GM12878 (cell line): ENCODE data around the gene CDKL2. TPM values are rescaled to one million over a fixed set of nuclear protein-coding genes. Genes with fewer than 3 reads are reported as not detected.

Experiments
- ATAC-seq: fragments of 200-7000 bp; cut with Tn5 transposase; 3 replicates; pipeline ENCODE4 v1.9.1; 2020; ENCODE audit warnings: mild to moderate bottlenecking, moderate library complexity
- BruUV-seq: library from RNA; stranded (reverse); fragments of 400-500 nt; replicated peaks from 2 replicates; lab custom pipeline; 2021; lab: Mats Ljungman, UMichigan
- CTCF ChIA-PET: fragments of 300-600 bp; sonication (Branson Sonifier 250); formaldehyde crosslinking; extraction: SDS; loops from one replicate; lab custom pipeline; 2021; ENCODE audit warnings: inconsistent platforms; lab: Yijun Ruan, JAX
- POLR2A ChIA-PET: fragments of 350-600 bp; formaldehyde crosslinking; extraction: SDS; loops from one replicate; lab custom pipeline; 2021; ENCODE audit warnings: inconsistent platforms; lab: Charles Lee
- RAD21 ChIA-PET: fragments of 300-600 bp; sonication (Branson Sonifier 250); formaldehyde crosslinking; loops from one replicate; lab custom pipeline; 2023; ENCODE audit warnings: antibody characterized with exemption; ENCODE audit not compliant: unreplicated experiment; lab: Charles Lee
- SMC1A ChIA-PET: fragments of 300-600 bp; sonication (Branson Sonifier 250); formaldehyde crosslinking; loops from one replicate; lab custom pipeline; 2023; ENCODE audit not compliant: unreplicated experiment, uncharacterized antibody; lab: Charles Lee
- DNase-seq: peaks from one replicate; pipeline ENCODE4 v3.0.0-alpha.2; 2011; ENCODE audit warnings: low read depth, low spot score
- FAIRE-seq: peaks from 3 replicates; lab custom pipeline; 2011; peaks lifted over from hg19 to GRCh38; lab: Jason Lieb, UNC
- H2AFZ ChIP-seq: 2 replicates; pipeline ENCODE4 v1.6.0; 2011; ENCODE audit warnings: low read depth, low read length, control low read depth; ENCODE audit not compliant: control insufficient read depth
- H3K27ac ChIP-seq: 2 replicates; pipeline ENCODE4 v1.5.1; 2011; ENCODE audit warnings: control low read depth; ENCODE audit not compliant: control insufficient read depth, insufficient read depth
- H3K27me3 ChIP-seq, 2 experiments: replicated peaks in 1 of 2; 2 replicates each; pipeline versions ENCODE4 v1.6.0 to v1.6.1; 2011; ENCODE audit warnings: low read length in 1 of 2; ENCODE audit not compliant: control insufficient read depth in 2 of 2, insufficient read depth in 2 of 2
- H3K36me3 ChIP-seq, 2 experiments: 2 replicates each; pipeline ENCODE4 v1.5.1; 2011; ENCODE audit warnings: low read length in 1 of 2; ENCODE audit not compliant: control insufficient read depth in 2 of 2, insufficient read depth in 2 of 2
- H3K4me1 ChIP-seq: 2 replicates; pipeline ENCODE4 v1.6.1; 2011; ENCODE audit warnings: mild to moderate bottlenecking, low read length, moderate library complexity, mixed read lengths; ENCODE audit not compliant: control insufficient read depth, insufficient read depth
- H3K4me2 ChIP-seq: 2 replicates; pipeline ENCODE4 v1.6.0; 2011; ENCODE audit warnings: control low read depth; ENCODE audit not compliant: control insufficient read depth, insufficient read depth
- H3K4me3 ChIP-seq: fragments of 200-600 bp; sonication (generic); 2 replicates; pipeline ENCODE4 v1.5.1; 2016
- H3K79me2 ChIP-seq: 2 replicates; pipeline ENCODE4 v1.6.0; 2011; ENCODE audit warnings: low read length; ENCODE audit not compliant: control insufficient read depth, insufficient read depth
- H3K9ac ChIP-seq: 2 replicates; pipeline ENCODE4 v1.8.0; 2011; ENCODE audit warnings: low read length, control low read depth, mixed read lengths; ENCODE audit not compliant: control insufficient read depth, insufficient read depth
- H3K9me3 ChIP-seq: replicated peaks from 3 replicates; pipeline ENCODE4 v1.5.1; 2011; ENCODE audit warnings: mild to moderate bottlenecking, low read length; ENCODE audit not compliant: control insufficient read depth, insufficient read depth
- H4K20me1 ChIP-seq: 2 replicates; pipeline ENCODE4 v1.6.0; 2011; ENCODE audit not compliant: control insufficient read depth, insufficient read depth
- ESRRA ChIP-seq: IDR thresholded peaks from 2 replicates; pipeline ENCODE4 v1.6.1; 2012; ENCODE audit warnings: mild to moderate bottlenecking, low read length, improper control_type of control experiment
- EZH2 ChIP-seq: IDR thresholded peaks from 2 replicates; pipeline ENCODE4 v1.6.1; 2012; ENCODE audit warnings: low read depth, mild to moderate bottlenecking, control low read depth, inconsistent platforms, low read length, borderline replicate concordance; ENCODE audit not compliant: control insufficient read depth
- MEF2B ChIP-seq: fragments of 450-650 bp; IDR thresholded peaks from 2 replicates; pipeline ENCODE4 v1.6.1; 2018; ENCODE audit warnings: mild to moderate bottlenecking, moderate library complexity; ENCODE audit not compliant: partially characterized antibody, poor library complexity, severe bottlenecking
- MYB ChIP-seq: fragments of 150-350 bp; IDR thresholded peaks from 2 replicates; pipeline ENCODE4 v1.6.1; 2014; ENCODE audit warnings: mild to moderate bottlenecking, low read depth, low read length, borderline replicate concordance
- NBN ChIP-seq: fragments of 450-650 bp; IDR thresholded peaks from 2 replicates; pipeline ENCODE4 v1.6.1; 2016
- POLR2AphosphoS2 ChIP-seq: IDR thresholded peaks from 2 replicates; pipeline ENCODE4 v1.6.1; 2011; ENCODE audit warnings: low read depth, mild to moderate bottlenecking, low read length, improper control_type of control experiment, moderate library complexity
- RBBP5 ChIP-seq: fragments of 200-600 bp; sonication (generic); conservative IDR thresholded peaks from 2 replicates; pipeline ENCODE4 v1.6.1; 2016
- WGBS: methylation state at CpG from one replicate; pipeline ENCODE4 v1.1.6; 2016; ENCODE audit warnings: low lambda C conversion rate; ENCODE audit not compliant: insufficient replicate concordance, insufficient coverage; ENCODE audit errors: missing lambda C conversion rate; 5-methylcytosine and 5-hydroxymethylcytosine counted together
- in situ Hi-C: fragments of 300-500 bp; cut with MboI; formaldehyde crosslinking; loops from 9 replicates; pipeline ENCODE4 v1.14.3; 2018; ENCODE audit warnings: mixed read lengths
- intact Hi-C: fragments of 100-400 bp; cut with micrococcal nuclease; formaldehyde crosslinking; loops from one replicate; pipeline ENCODE4 v1.14.2; 2022; ENCODE audit not compliant: unreplicated experiment
- polyA plus RNA-seq, 11 experiments: library from polyadenylated mRNA; depleted of rRNA in 4 of 11; unstranded in 6 of 11; stranded (reverse) in 5 of 11; fragments of >200 nt; fragmentation: Nextera tagmentation in 4 of 11; fragmentation: Illumina TruSeq in 1 of 11; extraction: Ambion mirVana in 4 of 11; extraction: Trizol in 1 of 11; gene quantifications; 1 replicate in 1 of 11; 2 replicates in 10 of 11; pipeline versions ENCODE4 v1.2.1 to v1.2.3, GENCODE V29; 2011 to 2016; ENCODE audit warnings: inconsistent platforms in 2 of 11, missing spikeins in 2 of 11, low read depth in 1 of 11
- total RNA-seq, 4 experiments: library from RNA; depleted of rRNA in 3 of 4; stranded (reverse); fragments of >200 nt in 3 of 4; fragmentation: Illumina TruSeq in 1 of 4; extraction: Trizol in 1 of 4; gene quantifications; 2 replicates each; pipeline versions ENCODE4 v1.2.1 to v1.2.3, GENCODE V29; 2013 to 2021
- TF ChIP-seq, protein P1 (sequence below): fragments of 450-650 bp; IDR thresholded peaks from 2 replicates; pipeline ENCODE4 v1.6.1; 2017; ENCODE audit warnings: mild to moderate bottlenecking, moderate library complexity
- TF ChIP-seq, protein P2 (sequence below): IDR thresholded peaks from 2 replicates; pipeline ENCODE4 v1.6.1; 2011; ENCODE audit warnings: mild to moderate bottlenecking, low read depth, low read length, moderate library complexity; ENCODE audit not compliant: insufficient replicate concordance
- TF ChIP-seq, protein P3 (sequence below): IDR thresholded peaks from 2 replicates; pipeline ENCODE4 v1.6.1; 2012; ENCODE audit warnings: low read depth, low read length, improper control_type of control experiment
- TF ChIP-seq, protein P4 (sequence below): IDR thresholded peaks from 2 replicates; pipeline ENCODE4 v1.6.1; 2011; ENCODE audit warnings: borderline replicate concordance, low read depth, mild to moderate bottlenecking, moderate library complexity, low read length; ENCODE audit not compliant: insufficient read depth, poor library complexity, severe bottlenecking

The CDKL2 gene
- total and polyA plus RNA-seq, 10 of the 15 experiments (the other 5 are each of a cell fraction or from before 2014, with no cell fraction given): 0.05 to 0.24 (median 0.06) TPM; not detected in 7

DNA sequence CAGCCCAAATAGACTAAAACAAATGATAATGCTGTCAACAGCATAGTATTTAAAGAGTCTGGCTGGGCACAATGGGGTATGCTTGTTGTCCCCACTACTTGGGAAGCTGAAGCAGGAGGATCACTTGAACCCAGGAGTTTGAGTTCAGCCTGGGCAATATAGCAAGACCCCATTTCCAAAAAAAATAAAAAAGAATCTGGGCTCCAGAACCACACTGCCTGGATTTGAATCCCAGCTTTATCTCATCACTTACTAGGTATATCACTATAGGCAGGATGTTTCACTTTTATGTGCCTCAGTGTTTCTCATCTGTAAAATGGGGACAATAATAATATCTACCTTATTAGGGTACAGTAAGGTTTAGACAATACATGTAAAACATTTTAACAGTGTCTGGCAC, 48.1 kb upstream of the CDKL2 start (continued):
- TF ChIP-seq, protein P1, sequence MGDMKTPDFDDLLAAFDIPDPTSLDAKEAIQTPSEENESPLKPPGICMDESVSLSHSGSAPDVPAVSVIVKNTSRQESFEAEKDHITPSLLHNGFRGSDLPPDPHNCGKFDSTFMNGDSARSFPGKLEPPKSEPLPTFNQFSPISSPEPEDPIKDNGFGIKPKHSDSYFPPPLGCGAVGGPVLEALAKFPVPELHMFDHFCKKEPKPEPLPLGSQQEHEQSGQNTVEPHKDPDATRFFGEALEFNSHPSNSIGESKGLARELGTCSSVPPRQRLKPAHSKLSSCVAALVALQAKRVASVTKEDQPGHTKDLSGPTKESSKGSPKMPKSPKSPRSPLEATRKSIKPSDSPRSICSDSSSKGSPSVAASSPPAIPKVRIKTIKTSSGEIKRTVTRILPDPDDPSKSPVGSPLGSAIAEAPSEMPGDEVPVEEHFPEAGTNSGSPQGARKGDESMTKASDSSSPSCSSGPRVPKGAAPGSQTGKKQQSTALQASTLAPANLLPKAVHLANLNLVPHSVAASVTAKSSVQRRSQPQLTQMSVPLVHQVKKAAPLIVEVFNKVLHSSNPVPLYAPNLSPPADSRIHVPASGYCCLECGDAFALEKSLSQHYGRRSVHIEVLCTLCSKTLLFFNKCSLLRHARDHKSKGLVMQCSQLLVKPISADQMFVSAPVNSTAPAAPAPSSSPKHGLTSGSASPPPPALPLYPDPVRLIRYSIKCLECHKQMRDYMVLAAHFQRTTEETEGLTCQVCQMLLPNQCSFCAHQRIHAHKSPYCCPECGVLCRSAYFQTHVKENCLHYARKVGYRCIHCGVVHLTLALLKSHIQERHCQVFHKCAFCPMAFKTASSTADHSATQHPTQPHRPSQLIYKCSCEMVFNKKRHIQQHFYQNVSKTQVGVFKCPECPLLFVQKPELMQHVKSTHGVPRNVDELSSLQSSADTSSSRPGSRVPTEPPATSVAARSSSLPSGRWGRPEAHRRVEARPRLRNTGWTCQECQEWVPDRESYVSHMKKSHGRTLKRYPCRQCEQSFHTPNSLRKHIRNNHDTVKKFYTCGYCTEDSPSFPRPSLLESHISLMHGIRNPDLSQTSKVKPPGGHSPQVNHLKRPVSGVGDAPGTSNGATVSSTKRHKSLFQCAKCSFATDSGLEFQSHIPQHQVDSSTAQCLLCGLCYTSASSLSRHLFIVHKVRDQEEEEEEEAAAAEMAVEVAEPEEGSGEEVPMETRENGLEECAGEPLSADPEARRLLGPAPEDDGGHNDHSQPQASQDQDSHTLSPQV: no peak
- TF ChIP-seq MYB: no peak
- no peak for TF ChIP-seq EZH2
- no peak for TF ChIP-seq POLR2AphosphoS2
- TF ChIP-seq ESRRA: no peak
- TF ChIP-seq NBN: no peak

DNA sequence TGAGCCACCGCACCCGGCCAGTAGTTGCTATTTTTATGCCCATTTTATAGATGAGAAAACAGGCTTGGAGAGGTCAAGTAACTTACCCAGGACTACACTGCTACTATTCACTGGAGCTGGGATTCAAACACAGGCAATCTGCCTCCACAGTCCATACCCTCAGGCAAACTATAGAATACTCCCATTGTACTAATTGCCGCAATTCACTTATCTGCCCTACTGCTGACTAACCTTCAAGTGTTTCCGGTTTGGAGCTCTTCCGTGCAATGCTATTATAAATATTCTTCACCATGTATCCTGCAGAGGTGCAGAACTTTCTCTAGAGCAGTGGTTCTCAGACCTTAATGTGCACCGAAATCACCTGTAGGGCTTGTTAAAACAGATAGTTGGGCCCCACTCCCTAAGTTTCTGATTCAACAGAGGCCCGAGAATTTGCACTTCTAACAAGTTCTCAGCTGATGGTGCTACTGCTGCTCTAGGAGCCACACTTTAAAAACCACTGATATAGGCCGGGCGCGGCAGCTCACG, 44.7 kb upstream of the CDKL2 start:
- Histone ChIP-seq H3K4me1 (peaks cover 5% of the 10 kb centered on the region; the same call in 1 of the 2 replicates), H4K20me1 (no peaks in the 10 kb centered on the region; the same call in 1 of the 2 replicates), H3K9me3 (no peaks in the 10 kb centered on the region), H3K36me3 (no peaks in the 10 kb centered on the region), H3K27ac (no peak overlapping the region), H2AFZ (no peak overlapping the region), H3K79me2 (peaks cover 34% of the 10 kb centered on the region), H3K4me2 (no peak overlapping the region), H3K4me3 (no peak overlapping the region), H3K27me3 (no peaks in the 10 kb centered on the region), H3K9ac (no peak overlapping the region)
- FAIRE-seq (no peak), ATAC-seq (no peak), DNase-seq (no peak)
- ChIA-PET POLR2A (interaction anchor here (0.6 to 8.7 kb wide), 4 partner anchors 21 to 172 kb away, joined by 3 to 72 read pairs (median 7); partner anchors contain the start of gene USO1), SMC1A (interaction anchor here (0.6 to 8.5 kb wide), 4 partner anchors 35 to 303 kb away, joined by 3 to 98 read pairs (median 4); partner anchors contain the start of gene USO1), RAD21 (interaction anchor here (3.7 kb wide), 1 partner anchor 49 kb away, joined by 28 read pairs; the partner anchor contains the start of gene USO1), CTCF (interaction anchor here (0.8 kb wide), 1 partner anchor 48 kb away, joined by 3 read pairs; no protein-coding TSS in a partner anchor)
- intact Hi-C loops (no loop called here), in situ Hi-C loops (no loop called here)
- BruUV-seq: no TSS peak
- WGBS: over 99% methylated on average over 11 of the region's 11 CpGs
- no peak for TF ChIP-seq MYB
- TF ChIP-seq, protein P2, sequence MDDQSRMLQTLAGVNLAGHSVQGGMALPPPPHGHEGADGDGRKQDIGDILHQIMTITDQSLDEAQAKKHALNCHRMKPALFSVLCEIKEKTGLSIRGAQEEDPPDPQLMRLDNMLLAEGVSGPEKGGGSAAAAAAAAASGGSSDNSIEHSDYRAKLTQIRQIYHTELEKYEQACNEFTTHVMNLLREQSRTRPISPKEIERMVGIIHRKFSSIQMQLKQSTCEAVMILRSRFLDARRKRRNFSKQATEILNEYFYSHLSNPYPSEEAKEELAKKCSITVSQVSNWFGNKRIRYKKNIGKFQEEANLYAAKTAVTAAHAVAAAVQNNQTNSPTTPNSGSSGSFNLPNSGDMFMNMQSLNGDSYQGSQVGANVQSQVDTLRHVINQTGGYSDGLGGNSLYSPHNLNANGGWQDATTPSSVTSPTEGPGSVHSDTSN: no peak
- no peak for TF ChIP-seq RBBP5
- TF ChIP-seq, protein P3, sequence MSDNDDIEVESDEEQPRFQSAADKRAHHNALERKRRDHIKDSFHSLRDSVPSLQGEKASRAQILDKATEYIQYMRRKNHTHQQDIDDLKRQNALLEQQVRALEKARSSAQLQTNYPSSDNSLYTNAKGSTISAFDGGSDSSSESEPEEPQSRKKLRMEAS: no peak
- TF ChIP-seq, protein P4, sequence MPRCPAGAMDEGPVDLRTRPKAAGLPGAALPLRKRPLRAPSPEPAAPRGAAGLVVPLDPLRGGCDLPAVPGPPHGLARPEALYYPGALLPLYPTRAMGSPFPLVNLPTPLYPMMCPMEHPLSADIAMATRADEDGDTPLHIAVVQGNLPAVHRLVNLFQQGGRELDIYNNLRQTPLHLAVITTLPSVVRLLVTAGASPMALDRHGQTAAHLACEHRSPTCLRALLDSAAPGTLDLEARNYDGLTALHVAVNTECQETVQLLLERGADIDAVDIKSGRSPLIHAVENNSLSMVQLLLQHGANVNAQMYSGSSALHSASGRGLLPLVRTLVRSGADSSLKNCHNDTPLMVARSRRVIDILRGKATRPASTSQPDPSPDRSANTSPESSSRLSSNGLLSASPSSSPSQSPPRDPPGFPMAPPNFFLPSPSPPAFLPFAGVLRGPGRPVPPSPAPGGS: no peak
- no peak for TF ChIP-seq MEF2B
